DND-41 (cell line): Measurements from ENCODE around the gene HMGB4.

ENCODE experiments used
- EZH2 ChIP-seq: IDR thresholded peaks from 3 replicates; pipeline ENCODE4 v1.6.1; 2012; ENCODE audit warnings: borderline replicate concordance, low read depth, mild to moderate bottlenecking, moderate library complexity, low read length, inconsistent platforms; ENCODE audit not compliant: severe bottlenecking
- TF ChIP-seq, protein P1 (sequence below): IDR thresholded peaks from 2 replicates; pipeline ENCODE4 v1.5.1; 2012; ENCODE audit warnings: borderline replicate concordance, low read length, moderate library complexity, mild to moderate bottlenecking; ENCODE audit not compliant: poor library complexity, severe bottlenecking; ENCODE audit errors: extremely low read depth

DNA sequence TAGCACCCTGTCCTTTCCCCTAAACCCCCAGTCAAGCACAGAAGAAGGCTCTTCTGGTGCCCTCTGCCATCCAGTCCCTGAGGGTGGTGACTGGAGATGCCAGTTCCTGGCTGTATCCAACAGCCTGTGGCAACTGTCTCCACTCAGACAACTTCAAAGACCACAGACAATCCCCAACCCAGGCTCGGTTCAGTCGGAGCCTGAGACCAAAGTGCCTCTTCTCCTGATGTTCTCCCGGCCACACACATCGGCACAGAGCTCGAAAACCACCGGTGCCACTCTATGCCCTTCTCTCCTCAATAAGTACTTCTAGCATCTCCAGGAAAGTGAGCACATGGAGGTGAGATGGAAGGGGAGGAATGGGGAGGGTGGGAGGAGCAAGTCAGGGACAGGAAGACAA is 39.6 kb upstream of the HMGB4 start:
- TF ChIP-seq, protein P1, sequence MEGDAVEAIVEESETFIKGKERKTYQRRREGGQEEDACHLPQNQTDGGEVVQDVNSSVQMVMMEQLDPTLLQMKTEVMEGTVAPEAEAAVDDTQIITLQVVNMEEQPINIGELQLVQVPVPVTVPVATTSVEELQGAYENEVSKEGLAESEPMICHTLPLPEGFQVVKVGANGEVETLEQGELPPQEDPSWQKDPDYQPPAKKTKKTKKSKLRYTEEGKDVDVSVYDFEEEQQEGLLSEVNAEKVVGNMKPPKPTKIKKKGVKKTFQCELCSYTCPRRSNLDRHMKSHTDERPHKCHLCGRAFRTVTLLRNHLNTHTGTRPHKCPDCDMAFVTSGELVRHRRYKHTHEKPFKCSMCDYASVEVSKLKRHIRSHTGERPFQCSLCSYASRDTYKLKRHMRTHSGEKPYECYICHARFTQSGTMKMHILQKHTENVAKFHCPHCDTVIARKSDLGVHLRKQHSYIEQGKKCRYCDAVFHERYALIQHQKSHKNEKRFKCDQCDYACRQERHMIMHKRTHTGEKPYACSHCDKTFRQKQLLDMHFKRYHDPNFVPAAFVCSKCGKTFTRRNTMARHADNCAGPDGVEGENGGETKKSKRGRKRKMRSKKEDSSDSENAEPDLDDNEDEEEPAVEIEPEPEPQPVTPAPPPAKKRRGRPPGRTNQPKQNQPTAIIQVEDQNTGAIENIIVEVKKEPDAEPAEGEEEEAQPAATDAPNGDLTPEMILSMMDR = no peak
- TF ChIP-seq EZH2 = no peak
